Adipose tissue (tissue), 3 donors: ENCODE results near the gene ACSM6. TPM values are rescaled to one million over a fixed set of nuclear protein-coding genes. Genes with fewer than 3 reads are reported as not detected.

Source experiments
- H3K27ac ChIP-seq: one replicate; pipeline ENCODE4 v1.5.1; 2013; ENCODE audit warnings: low read depth, low read length
- WGBS, 3 donors: extraction: QIAGEN DNeasy Blood & Tissue Kit; methylation state at CpG; one replicate each; pipeline ENCODE4 v1.1.7; 2013; 5-methylcytosine and 5-hydroxymethylcytosine counted together
- polyA plus RNA-seq, 3 donors: library from polyadenylated mRNA; stranded (reverse); fragments of 200-250 nt; gene quantifications; one replicate each; pipeline ENCODE4 v1.2.3, GENCODE V29; 2013
- donor health status: healthy with polysubstance abuse.
- donor health status: Bipolar disorder and iron deficiency.
- donor health status: healthy.

Gene ACSM6
- polyA plus RNA-seq, 3 donors: 0.07 to 0.34 (median 0.22) TPM

- no peak overlapping the region for H3K27ac ChIP-seq
- WGBS, 3 donors: 69 to 85% (median 80%) methylated on average over 4 of the region's 4 CpGs
Measured at GRCh38 chr10:95260909-95261552, 67.0 kb downstream of the ACSM6 start.

GRCh38 chr10:95261926-95262325 lies 67.9 kb downstream of the ACSM6 start:
- WGBS, 3 donors: 91 to 100% (median 100%) methylated on average over 3 of the region's 3 CpGs
- H3K27ac ChIP-seq: no peak overlapping the region

GRCh38 chr10:95262763-95263518 lies 68.9 kb downstream of the ACSM6 start:
- no peak overlapping the region for H3K27ac ChIP-seq
- WGBS, 3 donors: 68 to 82% (median 77%) methylated on average over 5 of the region's 5 CpGs

DNA sequence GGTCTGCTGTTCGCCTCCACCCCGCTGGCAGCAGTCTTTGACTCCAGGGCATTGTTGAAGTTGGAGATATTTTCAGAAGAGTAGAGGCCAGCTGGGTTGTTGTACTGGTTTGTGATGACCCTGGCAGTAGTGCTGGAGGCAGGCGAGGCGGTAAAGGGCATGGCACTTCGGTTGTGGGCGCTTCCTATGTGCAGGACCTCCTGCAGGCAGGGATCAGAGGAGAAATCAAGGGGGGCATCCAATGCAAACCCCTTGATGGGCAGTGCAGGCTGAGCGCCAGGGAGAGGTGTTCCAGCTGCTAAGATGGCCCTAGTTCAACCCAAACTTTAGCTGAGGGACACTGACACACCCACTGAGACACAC lies 69.8 kb downstream of the ACSM6 start:
- no peak overlapping the region for H3K27ac ChIP-seq
- WGBS, 3 donors: 82 to 93% (median 83%) methylated on average over 7 of the region's 7 CpGs

DNA sequence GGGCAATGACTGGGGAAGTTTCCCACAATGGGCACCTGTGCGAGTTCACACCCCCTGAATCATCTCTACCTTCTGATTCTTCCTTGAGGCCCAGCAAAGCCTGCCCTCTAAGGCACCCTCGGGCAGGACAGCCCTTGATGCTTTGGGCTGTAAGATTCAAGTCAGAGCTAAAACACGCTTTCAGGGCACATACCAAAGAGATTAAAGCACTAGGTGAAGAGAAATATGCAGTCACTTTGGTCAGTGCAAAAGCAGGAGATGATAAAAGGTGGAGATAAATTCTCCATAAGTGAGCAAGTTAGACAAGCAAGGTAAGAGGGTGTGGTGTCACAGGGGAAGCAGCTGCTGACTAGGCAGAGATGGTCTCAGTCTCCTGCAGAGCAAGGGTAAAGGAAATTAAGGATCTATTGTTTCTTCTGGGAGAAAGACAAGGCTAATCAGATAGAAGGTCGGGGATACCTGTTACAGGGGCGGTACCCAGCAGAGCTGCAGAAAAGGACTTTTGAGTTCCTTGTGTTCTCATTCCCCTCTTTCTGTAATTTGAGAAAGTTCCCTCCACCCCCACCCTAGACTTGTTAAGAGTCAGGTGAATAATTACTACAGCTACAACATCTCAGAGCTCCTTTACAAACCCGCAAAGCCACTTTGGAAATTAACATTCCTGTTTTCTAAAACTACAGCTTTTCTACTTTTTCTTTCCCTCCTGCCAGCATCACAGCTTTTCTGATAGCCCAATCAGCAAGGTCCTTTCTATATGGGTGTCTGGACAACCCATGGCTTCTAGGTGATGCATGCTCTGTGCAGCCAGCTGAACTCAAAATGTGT lies 70.4 kb downstream of the ACSM6 start:
- WGBS, 3 donors: 74 to 84% (median 79%) methylated on average over 6 of the region's 6 CpGs
- no peak overlapping the region for H3K27ac ChIP-seq

- WGBS, 3 donors: 94 to 97% (median 95%) methylated on average over 8 of the region's 8 CpGs
- no peak overlapping the region for H3K27ac ChIP-seq
Measured at GRCh38 chr10:95265572-95265971, 71.5 kb downstream of the ACSM6 start.

GRCh38 chr10:95266674-95267095 lies 72.6 kb downstream of the ACSM6 start:
- WGBS, 3 donors: 25 to 59% (median 35%) methylated on average over 1 of the region's 1 CpG

DNA sequence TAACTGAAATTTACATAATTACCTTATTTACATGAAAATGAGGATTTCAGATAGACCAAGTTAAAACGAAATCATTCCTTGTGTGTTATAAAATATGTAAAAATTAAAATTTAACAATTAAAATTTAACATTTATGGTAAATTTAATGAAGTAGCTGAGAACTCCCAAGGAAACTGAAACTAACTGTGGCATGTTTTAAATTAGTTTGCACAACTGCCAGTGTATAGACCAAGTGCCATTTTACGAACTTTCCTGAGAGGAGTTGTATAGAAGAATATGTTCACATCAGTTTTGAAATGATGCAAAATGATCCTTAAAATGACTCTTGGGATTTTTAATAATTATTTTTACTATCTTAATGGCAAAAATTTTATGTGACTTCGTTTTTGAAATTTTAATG lies 73.2 kb downstream of the ACSM6 start:
- WGBS, 3 donors: 90 to 91% (median 90%) methylated on average over 3 of the region's 3 CpGs
- H3K27ac ChIP-seq: no peak overlapping the region

More at GRCh38 chr10:95266674-95267095, 72.6 kb downstream of the ACSM6 start:
- peak overlapping the region; percentile 72 for H3K27ac ChIP-seq

GRCh38 chr10:95268438-95268837 lies 74.4 kb downstream of the ACSM6 start:
- H3K27ac ChIP-seq: no peak overlapping the region
- 53 to 72% (median 57%) methylated on average over 12 of the region's 12 CpGs for WGBS, 3 donors

GRCh38 chr10:95273393-95274312 lies 79.6 kb downstream of the ACSM6 start:
- no peak overlapping the region for H3K27ac ChIP-seq
- WGBS, 3 donors: 35 to 71% (median 48%) methylated on average over 13 of the region's 13 CpGs

DNA sequence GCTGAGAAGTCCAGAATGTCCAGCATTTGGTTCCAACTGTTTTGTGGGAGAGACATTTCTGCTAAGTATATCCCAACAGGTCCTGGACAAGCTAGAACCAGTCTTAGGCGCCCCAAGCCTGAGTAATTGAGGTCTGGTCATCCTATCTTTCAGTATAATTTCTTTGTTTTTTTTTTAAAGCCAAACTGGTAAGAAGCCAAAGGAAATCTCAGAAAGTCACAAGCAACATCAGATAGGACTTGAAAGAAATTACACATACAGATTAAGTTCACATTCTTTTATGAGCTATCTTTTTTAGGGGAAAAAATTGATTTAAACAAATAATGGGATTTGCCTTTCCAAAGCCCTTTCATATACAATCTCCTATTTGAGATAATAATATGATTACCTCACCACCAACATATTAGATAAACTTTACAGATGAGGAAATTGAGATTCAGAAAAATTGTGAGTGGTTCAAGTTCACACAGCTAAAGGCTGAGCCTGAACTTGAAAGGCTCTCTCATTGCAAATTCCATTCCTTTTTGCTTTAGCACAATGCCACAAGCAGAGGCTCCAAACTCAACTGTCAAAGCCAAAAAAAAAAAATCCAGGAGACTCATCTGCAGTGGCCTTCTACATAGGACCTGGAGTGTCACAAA lies 81.8 kb downstream of the ACSM6 start:
- WGBS, 3 donors: 69 to 88% (median 73%) methylated on average over 1 of the region's 1 CpG
- H3K27ac ChIP-seq: no peak overlapping the region

DNA sequence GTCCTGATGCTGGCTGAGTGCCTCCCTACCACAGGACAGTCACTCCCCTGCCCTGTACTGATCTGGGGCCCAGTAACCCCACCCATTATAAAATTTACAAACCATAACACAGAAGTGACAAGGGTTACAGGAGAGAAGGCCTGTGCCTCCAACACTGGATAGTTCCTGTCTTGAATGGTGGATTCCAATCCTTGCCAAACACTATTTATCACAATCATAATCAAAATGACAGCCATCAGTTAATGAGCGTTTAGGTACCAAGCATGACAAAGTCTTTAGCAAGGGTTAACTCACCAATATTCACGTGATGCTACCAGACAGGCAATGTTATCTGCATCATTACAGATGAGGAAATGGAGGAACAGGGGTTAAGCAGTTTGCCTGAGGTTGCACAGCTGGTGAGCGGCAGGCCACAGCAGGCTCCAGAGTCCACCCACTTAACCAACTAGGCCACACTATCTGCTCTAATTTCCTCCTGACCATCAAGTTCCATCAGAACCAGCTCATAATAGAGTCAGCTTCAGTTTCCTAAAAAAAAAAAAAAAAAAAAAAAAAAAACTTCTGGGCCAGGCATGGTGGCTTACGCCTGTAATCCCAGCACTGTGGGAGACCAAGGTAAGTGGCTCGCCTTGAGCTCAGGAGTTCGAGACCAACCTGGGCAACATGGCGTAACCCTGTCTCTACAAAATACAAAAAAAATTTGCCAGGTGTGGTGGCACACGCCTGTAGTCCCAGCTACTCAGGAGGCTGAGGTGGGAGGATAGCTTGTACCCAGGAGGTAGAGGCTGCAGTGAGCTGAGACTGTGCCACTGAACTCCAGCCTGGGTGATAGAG lies 82.5 kb downstream of the ACSM6 start:
- WGBS, 3 donors: 82 to 85% (median 83%) methylated on average over 8 of the region's 8 CpGs
- H3K27ac ChIP-seq: no peak overlapping the region

DNA sequence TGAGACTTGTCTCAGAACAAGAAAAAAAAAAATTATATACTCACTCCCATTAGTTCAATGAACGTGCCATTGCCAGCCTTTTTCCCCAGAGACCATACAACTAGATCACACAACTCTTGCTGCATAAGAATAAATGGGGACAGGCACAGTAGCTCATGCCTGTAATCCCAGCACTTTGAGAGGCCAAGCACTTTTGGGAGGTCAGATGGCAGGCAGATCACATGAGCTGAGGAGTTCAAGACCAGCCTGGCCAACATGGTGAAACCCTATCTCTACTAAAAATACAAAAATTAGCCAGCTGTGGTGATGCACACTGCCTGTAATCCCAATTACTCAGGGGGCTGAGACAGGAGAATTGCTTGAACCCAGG lies 83.1 kb downstream of the ACSM6 start:
- no peak overlapping the region for H3K27ac ChIP-seq
- WGBS, 3 donors: 52 to 61% (median 54%) methylated on average over 1 of the region's 1 CpG

GRCh38 chr10:95277614-95278013 lies 83.6 kb downstream of the ACSM6 start:
- 58 to 84% (median 79%) methylated on average over 3 of the region's 3 CpGs for WGBS, 3 donors
- no peak overlapping the region for H3K27ac ChIP-seq
